Measurements from ENCODE around the gene ERP44.

The ERP44 gene

GRCh38 chr9:99966001-99966400, 132.8 kb downstream of the ERP44 start:
- DNase-seq (ENCODE audit: low read depth) = no peak
- no peak overlapping the region for H3K4me3 ChIP-seq (ENCODE audit: low read depth, low read length)
- TF ChIP-seq CTCF (IDR thresholded peaks at IDR 0.05; ENCODE audit: control insufficient read depth, extremely low read depth, insufficient read depth) = no peak

GRCh38 chr9:99964336-99964735, 134.5 kb downstream of the ERP44 start:
- TF ChIP-seq CTCF (IDR thresholded peaks at IDR 0.05; ENCODE audit: control insufficient read depth, extremely low read depth, insufficient read depth) = no peak
- no peak for DNase-seq (ENCODE audit: low read depth)

GRCh38 chr9:99962680-99963261, 136.0 kb downstream of the ERP44 start:
- no peak for TF ChIP-seq CTCF (IDR thresholded peaks at IDR 0.05; ENCODE audit: control insufficient read depth, extremely low read depth, insufficient read depth)
- no peak overlapping the region for H3K4me3 ChIP-seq (ENCODE audit: low read depth, low read length)
- DNase-seq (ENCODE audit: low read depth) = no peak

More at GRCh38 chr9:99964336-99964735, 134.5 kb downstream of the ERP44 start:
- no peak overlapping the region for H3K4me3 ChIP-seq (ENCODE audit: low read depth, low read length)

- TF ChIP-seq CTCF (IDR thresholded peaks at IDR 0.05; ENCODE audit: control insufficient read depth, extremely low read depth, insufficient read depth) = no peak
- DNase-seq (ENCODE audit: low read depth) = no peak
- H3K4me3 ChIP-seq (ENCODE audit: low read depth, low read length) = no peak overlapping the region
Measured at GRCh38 chr9:99955606-99956005, 143.2 kb downstream of the ERP44 start.

- no peak for DNase-seq (ENCODE audit: low read depth)
- TF ChIP-seq CTCF (IDR thresholded peaks at IDR 0.05; ENCODE audit: control insufficient read depth, extremely low read depth, insufficient read depth) = no peak
- H3K4me3 ChIP-seq (ENCODE audit: low read depth, low read length) = no peak overlapping the region
Measured at GRCh38 chr9:99954819-99955218, 144.0 kb downstream of the ERP44 start.

- no peak overlapping the region for H3K4me3 ChIP-seq (ENCODE audit: low read depth, low read length)
- TF ChIP-seq CTCF (IDR thresholded peaks at IDR 0.05; ENCODE audit: control insufficient read depth, extremely low read depth, insufficient read depth) = no peak
Measured at GRCh38 chr9:99953861-99954507, 144.8 kb downstream of the ERP44 start.

GRCh38 chr9:99948896-99949295, 149.9 kb downstream of the ERP44 start:
- H3K4me3 ChIP-seq (ENCODE audit: low read depth, low read length) = no peak overlapping the region
- no peak for TF ChIP-seq CTCF (IDR thresholded peaks at IDR 0.05; ENCODE audit: control insufficient read depth, extremely low read depth, insufficient read depth)
- DNase-seq (ENCODE audit: low read depth) = no peak

More at GRCh38 chr9:99953861-99954507, 144.8 kb downstream of the ERP44 start:
- no peak for DNase-seq (ENCODE audit: low read depth)

Data from LNCaP clone FGC (cell line).